RWPE2 (cell line): ENCODE results near the gene C15orf62.

Experiments
- ATAC-seq: fragments of 200-7000 bp; cut with Tn5 transposase; 3 replicates; pipeline ENCODE4 v1.9.1; 2021; ENCODE audit warnings: low read depth
- DNase-seq: peaks from one replicate; pipeline ENCODE4 v3.0.0-alpha.2; 2020; ENCODE audit warnings: low spot score
- H3K27ac ChIP-seq: fragments of 450-650 bp; 2 replicates; pipeline ENCODE4 v1.5.1; 2017; ENCODE audit warnings: mild to moderate bottlenecking; ENCODE audit not compliant: poor library complexity, severe bottlenecking
- H3K27me3 ChIP-seq: fragments of 250-450 bp; sonication (Bioruptor Pico); 2 replicates; pipeline ENCODE4 v1.5.1; 2021; ENCODE audit warnings: mild to moderate bottlenecking, moderate library complexity; ENCODE audit not compliant: insufficient read depth, poor library complexity, severe bottlenecking
- H3K36me3 ChIP-seq: fragments of 250-450 bp; sonication (Bioruptor Pico); 2 replicates; pipeline ENCODE4 v1.5.1; 2020; ENCODE audit warnings: low read depth, mild to moderate bottlenecking, moderate library complexity
- H3K4me1 ChIP-seq: fragments of 250-450 bp; sonication (Bioruptor Pico); 2 replicates; pipeline ENCODE4 v1.5.1; 2021; ENCODE audit warnings: mild to moderate bottlenecking, moderate library complexity; ENCODE audit not compliant: insufficient read depth, poor library complexity, severe bottlenecking
- H3K4me3 ChIP-seq: fragments of 250-450 bp; sonication (Bioruptor Pico); 2 replicates; pipeline ENCODE4 v1.5.1; 2021; ENCODE audit warnings: mild to moderate bottlenecking, moderate library complexity; ENCODE audit not compliant: severe bottlenecking
- H3K9me3 ChIP-seq: fragments of 250-450 bp; sonication (Bioruptor Pico); 2 replicates; pipeline ENCODE4 v1.5.1; 2021; ENCODE audit warnings: mild to moderate bottlenecking, moderate library complexity; ENCODE audit not compliant: severe bottlenecking
- CTCF ChIP-seq: fragments of 450-650 bp; IDR thresholded peaks from one replicate; pipeline ENCODE4 v1.5.1; 2017; ENCODE audit warnings: mild to moderate bottlenecking, moderate library complexity; ENCODE audit not compliant: poor library complexity, severe bottlenecking

The C15orf62 gene

GRCh38 chr15:40723919-40724318, 45.9 kb upstream of the C15orf62 start:
- Histone ChIP-seq H3K27me3 (no peaks in the 10 kb centered on the region), H3K9me3 (no peaks in the 10 kb centered on the region), H3K36me3 (peaks cover 68% of the 10 kb centered on the region), H3K4me3 (no peak overlapping the region), H3K27ac (no peak overlapping the region), H3K4me1 (no peaks in the 10 kb centered on the region)
- ATAC-seq (no peak), DNase-seq (no peak)
- no peak for TF ChIP-seq CTCF

GRCh38 chr15:40731034-40731433, 38.7 kb upstream of the C15orf62 start:
- no peak for ATAC-seq
- H3K4me1 ChIP-seq = no peaks in the 10 kb centered on the region
- H3K27ac ChIP-seq = no peak overlapping the region
- no peak for TF ChIP-seq CTCF
- H3K36me3 ChIP-seq = peaks cover 80% of the 10 kb centered on the region
- DNase-seq = no peak
- no peak overlapping the region for H3K4me3 ChIP-seq
- no peaks in the 10 kb centered on the region for H3K27me3 ChIP-seq
- H3K9me3 ChIP-seq = no peaks in the 10 kb centered on the region

- H3K4me3 ChIP-seq = no peak overlapping the region
- H3K4me1 ChIP-seq = no peaks in the 10 kb centered on the region
- no peak overlapping the region for H3K27ac ChIP-seq
These were observed 33.2 kb upstream of the C15orf62 start for GRCh38 chr15:40736575-40736974.

GRCh38 chr15:40737048-40737447, 32.7 kb upstream of the C15orf62 start:
- Histone ChIP-seq H3K36me3 (peaks cover 99% of the 10 kb centered on the region), H3K27ac (no peak overlapping the region), H3K4me3 (no peak overlapping the region), H3K4me1 (no peaks in the 10 kb centered on the region), H3K9me3 (no peaks in the 10 kb centered on the region), H3K27me3 (no peaks in the 10 kb centered on the region)
- no peak for TF ChIP-seq CTCF
- ATAC-seq (no peak), DNase-seq (peak; percentile 19)

More at GRCh38 chr15:40736575-40736974, 33.2 kb upstream of the C15orf62 start:
- no peak for ATAC-seq
- Histone ChIP-seq H3K27me3 (no peaks in the 10 kb centered on the region), H3K36me3 (peaks cover 99% of the 10 kb centered on the region), H3K9me3 (no peaks in the 10 kb centered on the region)
- no peak for DNase-seq
- TF ChIP-seq CTCF = no peak

GRCh38 chr15:40739047-40739446, 30.7 kb upstream of the C15orf62 start:
- H3K4me3 ChIP-seq = no peak overlapping the region
- DNase-seq (peak; percentile 19), ATAC-seq (no peak)
- H3K27ac ChIP-seq = no peak overlapping the region
- H3K36me3 ChIP-seq = peaks cover 99% of the 10 kb centered on the region
- no peak for TF ChIP-seq CTCF
- no peaks in the 10 kb centered on the region for H3K9me3 ChIP-seq
- no peaks in the 10 kb centered on the region for H3K27me3 ChIP-seq
- H3K4me1 ChIP-seq = peaks cover 6% of the 10 kb centered on the region
